H1 (cell line): ENCODE results near the gene ZDHHC17. TPM values are rescaled to one million over a fixed set of nuclear protein-coding genes. Genes with fewer than 3 reads are reported as not detected.

Source experiments
- CTCF ChIA-PET: fragments of 300-600 bp; sonication (Branson Sonifier 250); formaldehyde crosslinking; loops from one replicate; lab custom pipeline; 2021; ENCODE audit not compliant: partially characterized antibody; lab: Charles Lee
- POLR2A ChIA-PET: fragments of 300-600 bp; sonication (Branson Sonifier 250); formaldehyde crosslinking; loops from one replicate; lab custom pipeline; 2021; ENCODE audit warnings: inconsistent platforms; ENCODE audit not compliant: partially characterized antibody; lab: Charles Lee
- DNase-seq, 2 experiments: peaks; one replicate each; pipeline versions ENCODE4 v3.0.0 to v3.0.0-alpha.2; 2010 to 2022; ENCODE audit warnings: low spot score in 2 of 2, low read depth in 1 of 2, mixed read lengths in 1 of 2
- FAIRE-seq: peaks from 2 replicates; lab custom pipeline; 2011; peaks lifted over from hg19 to GRCh38; lab: Jason Lieb, UNC
- H2AFZ ChIP-seq: 2 replicates; pipeline ENCODE4 v1.8.1; 2012; ENCODE audit warnings: low read length, inconsistent platforms
- H2AK5ac ChIP-seq: 2 replicates; pipeline ENCODE4 v1.6.1; 2013; ENCODE audit warnings: low read depth, low read length
- H2BK120ac ChIP-seq: replicated peaks from 2 replicates; pipeline ENCODE3; 2013; ENCODE audit warnings: low read depth, low read length, inconsistent platforms
- H2BK12ac ChIP-seq: 2 replicates; pipeline ENCODE4 v1.6.1; 2013; ENCODE audit warnings: low read depth, low read length
- H2BK15ac ChIP-seq: 2 replicates; pipeline ENCODE4 v1.6.1; 2013; ENCODE audit warnings: low read length
- H2BK20ac ChIP-seq: 2 replicates; pipeline ENCODE4 v1.6.1; 2013; ENCODE audit warnings: low read length
- H2BK5ac ChIP-seq: 2 replicates; pipeline ENCODE4 v1.6.1; 2013; ENCODE audit warnings: low read depth, low read length
- H3K14ac ChIP-seq: 2 replicates; pipeline ENCODE4 v1.6.1; 2013; ENCODE audit warnings: inconsistent platforms; ENCODE audit not compliant: insufficient read length
- H3K18ac ChIP-seq: 2 replicates; pipeline ENCODE4 v1.6.1; 2013; ENCODE audit warnings: low read length; ENCODE audit errors: extremely low read depth
- H3K23ac ChIP-seq: 2 replicates; pipeline ENCODE4 v1.6.1; 2013; ENCODE audit warnings: inconsistent platforms; ENCODE audit not compliant: insufficient read length
- H3K23me2 ChIP-seq: 2 replicates; pipeline ENCODE4 v1.6.1; 2013; ENCODE audit warnings: low read depth, low read length
- H3K27ac ChIP-seq: 2 replicates; pipeline ENCODE4 v1.6.1; 2011; ENCODE audit warnings: low read depth, low read length, inconsistent platforms
- H3K27me3 ChIP-seq, 4 experiments: replicated peaks in 1 of 4; 1 replicate in 1 of 4; 2 replicates in 3 of 4; pipeline versions ENCODE4 v1.6.1 to v1.8.1; 2011 to 2013; ENCODE audit warnings: low read length in 3 of 4, mild to moderate bottlenecking in 3 of 4, inconsistent platforms in 2 of 4, mixed read lengths in 2 of 4, moderate library complexity in 1 of 4; ENCODE audit not compliant: control insufficient read depth in 3 of 4, insufficient read depth in 3 of 4; ENCODE audit errors: extremely low read depth in 1 of 4
- H3K36me3 ChIP-seq, 4 experiments: 2 replicates each; pipeline versions ENCODE4 v1.6.1 to v1.8.1; 2011 to 2013; ENCODE audit warnings: mild to moderate bottlenecking in 4 of 4, low read length in 3 of 4, moderate library complexity in 2 of 4, control low read depth in 1 of 4, inconsistent platforms in 1 of 4; ENCODE audit not compliant: insufficient read depth in 4 of 4, control insufficient read depth in 2 of 4
- H3K4ac ChIP-seq: replicated peaks from 2 replicates; pipeline ENCODE3; 2013; ENCODE audit warnings: low read length, low read depth, mixed read lengths, inconsistent platforms; ENCODE audit not compliant: insufficient read length
- H3K4me1 ChIP-seq, 4 experiments: replicated peaks in 1 of 4; 1 replicate in 1 of 4; 2 replicates in 3 of 4; pipeline versions ENCODE4 v1.6.1 to v1.8.1; 2011 to 2013; ENCODE audit warnings: low read length in 3 of 4, inconsistent platforms in 2 of 4, mixed read lengths in 1 of 4; ENCODE audit not compliant: insufficient read depth in 4 of 4, control insufficient read depth in 3 of 4
- H3K4me2 ChIP-seq, 2 experiments: 2 replicates each; pipeline versions ENCODE4 v1.6.1 to v1.8.1; 2011 to 2013; ENCODE audit warnings: low read depth in 2 of 2, low read length in 2 of 2, control low read depth in 1 of 2, inconsistent platforms in 1 of 2, mild to moderate bottlenecking in 1 of 2; ENCODE audit not compliant: insufficient read depth in 1 of 2
- H3K4me3 ChIP-seq, 4 experiments: fragments of 200-600, 300-600 bp in 1 of 4; sonication (generic), shearing (Covaris generic), sonication (Bioruptor Twin) in 1 of 4; 2 replicates each; pipeline versions ENCODE4 v1.5.1 to v1.8.1; 2011 to 2016; ENCODE audit warnings: low read length in 4 of 4, low read depth in 3 of 4, control low read depth in 2 of 4, inconsistent platforms in 2 of 4, mild to moderate bottlenecking in 2 of 4, mixed read lengths in 1 of 4, moderate library complexity in 1 of 4; ENCODE audit not compliant: insufficient read depth in 2 of 4; ENCODE audit errors: extremely low read depth in 1 of 4
- H3K56ac ChIP-seq: replicated peaks from 2 replicates; pipeline ENCODE3; 2013; ENCODE audit warnings: low read depth, mild to moderate bottlenecking, mixed read lengths, low read length, inconsistent platforms; ENCODE audit not compliant: insufficient read length
- H3K79me1 ChIP-seq: 2 replicates; pipeline ENCODE4 v1.6.1; 2013; ENCODE audit warnings: low read depth, low read length, control low read depth
- H3K79me2 ChIP-seq, 2 experiments: 2 replicates each; pipeline versions ENCODE4 v1.6.1 to v1.8.1; 2012 to 2013; ENCODE audit warnings: low read length in 2 of 2, mild to moderate bottlenecking in 2 of 2, inconsistent platforms in 1 of 2; ENCODE audit not compliant: insufficient read depth in 2 of 2, control insufficient read depth in 1 of 2
- H3K9ac ChIP-seq, 4 experiments: replicated peaks in 1 of 4; 1 replicate in 1 of 4; 2 replicates in 3 of 4; pipeline versions ENCODE4 v1.6.1 to v1.8.1; 2011 to 2013; ENCODE audit warnings: low read depth in 3 of 4, low read length in 3 of 4, control low read depth in 2 of 4, mild to moderate bottlenecking in 2 of 4, moderate library complexity in 2 of 4, inconsistent platforms in 1 of 4; ENCODE audit errors: extremely low read depth in 1 of 4
- H3K9me3 ChIP-seq, 2 experiments: 2 replicates each; pipeline versions ENCODE4 v1.6.1 to v1.8.1; 2012 to 2013; ENCODE audit warnings: mild to moderate bottlenecking in 2 of 2, moderate library complexity in 2 of 2, control low read depth in 1 of 2, inconsistent platforms in 1 of 2, low read depth in 1 of 2, low read length in 1 of 2, mixed read lengths in 1 of 2; ENCODE audit not compliant: insufficient read depth in 2 of 2
- H4K20me1 ChIP-seq, 2 experiments: replicated peaks in 1 of 2; 2 replicates each; pipeline versions ENCODE3 to v1.8.1; 2011 to 2013; ENCODE audit warnings: inconsistent platforms in 2 of 2, low read length in 2 of 2, mild to moderate bottlenecking in 1 of 2; ENCODE audit not compliant: insufficient read depth in 2 of 2, control insufficient read depth in 1 of 2
- H4K5ac ChIP-seq: 2 replicates; pipeline ENCODE4 v1.6.1; 2013; ENCODE audit warnings: low read length, low read depth, mixed read lengths, inconsistent platforms; ENCODE audit not compliant: insufficient read length
- H4K8ac ChIP-seq: 2 replicates; pipeline ENCODE4 v1.8.0; 2013; ENCODE audit warnings: mild to moderate bottlenecking, moderate library complexity, low read length, inconsistent platforms; ENCODE audit not compliant: insufficient read depth; ENCODE audit errors: extremely low read depth
- H4K91ac ChIP-seq: replicated peaks from 2 replicates; pipeline ENCODE3; 2013; ENCODE audit warnings: low read length, mixed read lengths, inconsistent platforms; ENCODE audit not compliant: insufficient read length
- CHD1 ChIP-seq: IDR thresholded peaks from 2 replicates; pipeline ENCODE4 v1.6.1; 2012; ENCODE audit warnings: low read depth, low read length, improper control_type of control experiment
- EP300 ChIP-seq, 2 experiments: IDR thresholded peaks; 1 replicate in 1 of 2; 2 replicates in 1 of 2; pipeline ENCODE4 v1.6.1; 2011 to 2012; ENCODE audit warnings: low read depth in 2 of 2, low read length in 2 of 2, mild to moderate bottlenecking in 2 of 2, borderline replicate concordance in 1 of 2, inconsistent platforms in 1 of 2, moderate library complexity in 1 of 2
- FOSL1 ChIP-seq: IDR thresholded peaks from 2 replicates; pipeline ENCODE4 v1.6.1; 2011; ENCODE audit warnings: mild to moderate bottlenecking, low read depth, low read length, moderate library complexity; ENCODE audit not compliant: insufficient read depth
- JUND ChIP-seq: IDR thresholded peaks from 2 replicates; pipeline ENCODE4 v1.6.1; 2011; ENCODE audit warnings: mild to moderate bottlenecking, improper control_type of control experiment, low read length
- NANOG ChIP-seq: IDR thresholded peaks from 2 replicates; pipeline ENCODE4 v1.6.1; 2011; ENCODE audit warnings: low read length, low read depth, mild to moderate bottlenecking, inconsistent platforms; ENCODE audit not compliant: insufficient read depth, poor library complexity, severe bottlenecking
- PHF8 ChIP-seq: fragments of 200-600 bp; sonication (generic); conservative IDR thresholded peaks from 2 replicates; pipeline ENCODE4 v1.7.1; 2012; ENCODE audit warnings: low read depth, mild to moderate bottlenecking, inconsistent platforms, low read length, moderate library complexity
- POLR2A ChIP-seq, 2 experiments: IDR thresholded peaks; 1 replicate in 1 of 2; 2 replicates in 1 of 2; pipeline ENCODE4 v1.6.1; 2011; ENCODE audit warnings: low read depth in 2 of 2, low read length in 2 of 2, mild to moderate bottlenecking in 2 of 2; ENCODE audit errors: control extremely low read depth in 1 of 2
- POU5F1 ChIP-seq: IDR thresholded peaks from 2 replicates; pipeline ENCODE4 v1.6.1; 2011; ENCODE audit warnings: low read depth, mild to moderate bottlenecking, low read length, moderate library complexity
- RFX5 ChIP-seq: IDR thresholded peaks from 2 replicates; pipeline ENCODE4 v1.6.1; 2011; ENCODE audit warnings: low read depth, low read length, improper control_type of control experiment, borderline replicate concordance
- RNF2 ChIP-seq: fragments of 200-900, 300-1000 bp; sonication (generic); IDR thresholded peaks from 2 replicates; pipeline ENCODE4 v1.7.1; 2016; ENCODE audit warnings: borderline replicate concordance, low read depth, mild to moderate bottlenecking, antibody characterized with exemption, low read length; ENCODE audit not compliant: poor library complexity, severe bottlenecking; ENCODE audit errors: missing control alignments
- SIN3A ChIP-seq, 2 experiments: IDR thresholded peaks in 1 of 2; conservative IDR thresholded peaks in 1 of 2; 2 replicates each; pipeline ENCODE4 v1.6.1; 2011 to 2012; ENCODE audit warnings: low read length in 2 of 2, improper control_type of control experiment in 1 of 2, low read depth in 1 of 2, mild to moderate bottlenecking in 1 of 2
- TCF12 ChIP-seq: IDR thresholded peaks from 2 replicates; pipeline ENCODE4 v1.6.1; 2011; ENCODE audit warnings: low read depth, mild to moderate bottlenecking, low read length
- polyA plus RNA-seq, 7 experiments: library from polyadenylated mRNA; depleted of rRNA in 3 of 7; stranded (reverse) in 5 of 7; unstranded in 2 of 7; fragments of >200 nt in 5 of 7; fragments of 200-250 nt in 2 of 7; gene quantifications; 1 replicate in 5 of 7; 2 replicates in 1 of 7; 4 replicates in 1 of 7; pipeline versions ENCODE4 v1.2.1 to v1.2.3, GENCODE V29; 2011 to 2013; ENCODE audit warnings: missing spikeins in 2 of 7, mixed read lengths in 2 of 7
- total RNA-seq: library from RNA; stranded (reverse); fragmentation: NEBNext Ultra II Directional; extraction: Animal tissue kit (Norgen Biotek cat#: 25700); gene quantifications from 2 replicates; pipeline ENCODE4 v1.2.1, GENCODE V29; 2021
- TF ChIP-seq, protein P1 (sequence below): IDR thresholded peaks from 2 replicates; pipeline ENCODE4 v1.6.1; 2012; ENCODE audit warnings: inconsistent platforms
- TF ChIP-seq, protein P2 (sequence below): IDR thresholded peaks from 2 replicates; pipeline ENCODE4 v1.6.1; 2012; ENCODE audit warnings: inconsistent platforms

The ZDHHC17 gene
- total and polyA plus RNA-seq, 2 of the 8 experiments (the other 6 are each of a cell fraction or from before 2014, with no cell fraction given), result 27.6 to 28.9 TPM

DNA sequence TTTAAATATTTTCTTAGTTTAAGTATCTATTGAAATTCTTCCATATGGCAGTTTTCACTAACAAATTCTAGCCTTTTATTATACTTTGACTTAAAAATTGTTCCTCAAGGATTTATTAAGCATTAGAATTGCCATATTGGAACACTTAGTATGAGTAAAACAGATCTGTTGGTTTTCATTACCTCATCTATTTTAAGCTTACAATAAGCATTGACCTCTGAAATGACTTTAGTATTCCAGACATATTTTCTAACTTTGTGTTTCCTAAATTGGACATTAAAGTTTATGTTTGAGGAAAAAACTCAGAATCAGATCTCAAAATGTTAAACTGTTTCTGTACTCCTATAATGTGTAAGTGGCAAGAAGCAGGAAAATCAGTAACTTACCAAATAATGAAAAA lies 66.5 kb downstream of the ZDHHC17 start:
- no peak overlapping the region for H3K9ac ChIP-seq
- no peaks in the 10 kb centered on the region for H3K4me1 ChIP-seq
- no peak overlapping the region for H3K23ac ChIP-seq
- no peaks in the 10 kb centered on the region for H4K20me1 ChIP-seq
- H3K56ac ChIP-seq, result no peak overlapping the region
- H2BK12ac ChIP-seq, result no peak overlapping the region
- no peak overlapping the region for H2BK20ac ChIP-seq
- peaks cover 0 to 24% (median 5%) of the 10 kb centered on the region in 4 experiments; a peak in 4 of 8 replicates for H3K36me3 ChIP-seq
- H2BK15ac ChIP-seq, result no peak overlapping the region
- H2BK120ac ChIP-seq, result no peak overlapping the region
- H2AK5ac ChIP-seq, result no peak overlapping the region
- H3K4me2 ChIP-seq, result no peak overlapping the region
- H3K27me3 ChIP-seq, result no peaks in the 10 kb centered on the region
- H3K4ac ChIP-seq, result no peak overlapping the region
- FAIRE-seq (no peak), DNase-seq (no peak)
- H4K5ac ChIP-seq, result no peak overlapping the region
- H3K14ac ChIP-seq, result no peak overlapping the region
- no peak overlapping the region for H3K27ac ChIP-seq
- no peak overlapping the region for H3K18ac ChIP-seq
- H3K79me1 ChIP-seq, result no peaks in the 10 kb centered on the region
- no peak overlapping the region for H2AFZ ChIP-seq
- H3K9me3 ChIP-seq, result no peaks in the 10 kb centered on the region
- ChIA-PET CTCF (interaction anchor here (1.6 kb wide), 1 partner anchor 10 kb away, joined by 3 read pairs; no protein-coding TSS in a partner anchor), POLR2A (no interaction called here)
- no peak overlapping the region for H3K4me3 ChIP-seq
- no peak overlapping the region for H2BK5ac ChIP-seq
- no peaks in the 10 kb centered on the region for H3K79me2 ChIP-seq
- no peak overlapping the region for H4K91ac ChIP-seq
- no peak overlapping the region for H4K8ac ChIP-seq
- no peaks in the 10 kb centered on the region for H3K23me2 ChIP-seq
- TF ChIP-seq, protein P1, sequence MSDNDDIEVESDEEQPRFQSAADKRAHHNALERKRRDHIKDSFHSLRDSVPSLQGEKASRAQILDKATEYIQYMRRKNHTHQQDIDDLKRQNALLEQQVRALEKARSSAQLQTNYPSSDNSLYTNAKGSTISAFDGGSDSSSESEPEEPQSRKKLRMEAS, result no peak
- TF ChIP-seq CHD1 (no peak), FOSL1 (no peak), EP300 (IDR thresholded peaks at IDR 0.05; ENCODE audit: borderline replicate concordance in 1 of 2, low read depth in 2 of 2, low read length in 2 of 2) (no peak), NANOG (no peak), TCF12 (no peak), JUND (no peak), POU5F1 (no peak), RNF2 (no peak), PHF8 (no peak), POLR2A (IDR thresholded peaks at IDR 0.05; ENCODE audit: control extremely low read depth in 1 of 2, low read depth in 2 of 2, low read length in 2 of 2) (no peak), SIN3A (conservative IDR thresholded peaks at IDR 0.05 in 1 of 2, IDR thresholded peaks at IDR 0.05 in 1 of 2; ENCODE audit: low read depth in 1 of 2, low read length in 2 of 2) (no peak), RFX5 (no peak)
- TF ChIP-seq, protein P2, sequence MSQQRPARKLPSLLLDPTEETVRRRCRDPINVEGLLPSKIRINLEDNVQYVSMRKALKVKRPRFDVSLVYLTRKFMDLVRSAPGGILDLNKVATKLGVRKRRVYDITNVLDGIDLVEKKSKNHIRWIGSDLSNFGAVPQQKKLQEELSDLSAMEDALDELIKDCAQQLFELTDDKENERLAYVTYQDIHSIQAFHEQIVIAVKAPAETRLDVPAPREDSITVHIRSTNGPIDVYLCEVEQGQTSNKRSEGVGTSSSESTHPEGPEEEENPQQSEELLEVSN, result no peak
